Activated CD8-positive, alpha-beta memory T cell treated with anti-CD3 and anti-CD28 coated beads, Interleukin-2, amount 50 U/mL, for 24 hours (primary cell): ENCODE results near the gene FGB.
"Not testable (repeated sequence)": the region's sequence is repeated elsewhere in the genome, so short reads cannot be mapped to it uniquely, and the experiment has no call there.

ENCODE experiments used
- DNase-seq: peaks from one replicate; pipeline ENCODE4 v3.0.0-alpha.2; 2020; ENCODE audit errors: extremely low read depth

The FGB gene

GRCh38 chr4:154595807-154596206 lies 33.0 kb downstream of the FGB start:
- no peak for DNase-seq

GRCh38 chr4:154597281-154597680 lies 34.5 kb downstream of the FGB start:
- not testable (repeated sequence) for DNase-seq

GRCh38 chr4:154597798-154598774 lies 35.3 kb downstream of the FGB start:
- no peak for DNase-seq

- DNase-seq: no peak
Measured at GRCh38 chr4:154602404-154603020, 39.7 kb downstream of the FGB start.

- no peak for DNase-seq
Measured at GRCh38 chr4:154603033-154603943, 40.5 kb downstream of the FGB start.

- DNase-seq: no peak
Measured at GRCh38 chr4:154604696-154605200, 41.9 kb downstream of the FGB start.

DNA sequence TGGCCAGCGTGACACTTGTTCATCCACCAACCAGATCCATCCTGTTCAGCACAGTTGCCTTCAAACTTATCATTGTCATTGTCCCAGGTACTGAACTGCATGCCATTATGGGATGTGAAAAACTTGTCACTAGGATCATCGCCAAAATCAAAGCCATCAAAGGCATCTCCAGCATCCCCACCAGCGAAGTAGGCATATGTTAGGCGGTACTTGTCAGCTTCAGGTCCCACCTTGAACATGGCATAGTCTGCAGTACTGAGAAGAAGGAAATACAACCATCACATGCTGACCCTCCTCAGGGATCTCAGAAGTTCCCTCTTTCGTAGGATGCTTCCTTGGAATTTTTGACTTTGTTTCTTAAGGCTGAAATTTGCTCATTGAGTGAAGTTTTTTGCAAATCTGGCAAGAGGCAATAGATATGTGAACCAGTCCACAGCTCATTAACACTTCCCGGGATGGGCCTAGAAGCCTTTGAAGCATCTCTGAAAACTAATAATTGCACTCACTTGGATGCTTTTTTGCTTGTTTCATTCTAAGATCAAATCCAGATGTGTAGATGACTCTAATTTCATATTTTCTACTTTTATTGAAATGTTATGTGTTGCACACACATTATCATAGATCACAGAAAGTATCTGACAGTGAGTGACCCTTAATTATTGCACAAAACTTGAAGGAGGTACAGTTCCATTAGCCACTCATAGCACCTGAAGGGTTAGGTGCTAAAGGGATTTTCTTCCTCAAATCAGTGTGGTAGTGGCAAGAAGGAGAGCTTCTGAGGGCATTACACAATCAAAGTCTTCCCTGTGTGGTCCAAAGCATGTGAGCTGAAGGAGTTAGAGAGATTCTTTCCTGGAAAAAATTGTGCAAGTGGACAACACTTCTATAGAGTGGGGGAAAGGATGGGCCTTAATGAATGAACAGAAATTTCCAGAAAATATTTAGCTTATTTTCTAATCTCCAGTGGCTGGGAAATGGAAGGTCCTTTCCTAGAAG lies 44.2 kb downstream of the FGB start:
- no peak for DNase-seq

DNA sequence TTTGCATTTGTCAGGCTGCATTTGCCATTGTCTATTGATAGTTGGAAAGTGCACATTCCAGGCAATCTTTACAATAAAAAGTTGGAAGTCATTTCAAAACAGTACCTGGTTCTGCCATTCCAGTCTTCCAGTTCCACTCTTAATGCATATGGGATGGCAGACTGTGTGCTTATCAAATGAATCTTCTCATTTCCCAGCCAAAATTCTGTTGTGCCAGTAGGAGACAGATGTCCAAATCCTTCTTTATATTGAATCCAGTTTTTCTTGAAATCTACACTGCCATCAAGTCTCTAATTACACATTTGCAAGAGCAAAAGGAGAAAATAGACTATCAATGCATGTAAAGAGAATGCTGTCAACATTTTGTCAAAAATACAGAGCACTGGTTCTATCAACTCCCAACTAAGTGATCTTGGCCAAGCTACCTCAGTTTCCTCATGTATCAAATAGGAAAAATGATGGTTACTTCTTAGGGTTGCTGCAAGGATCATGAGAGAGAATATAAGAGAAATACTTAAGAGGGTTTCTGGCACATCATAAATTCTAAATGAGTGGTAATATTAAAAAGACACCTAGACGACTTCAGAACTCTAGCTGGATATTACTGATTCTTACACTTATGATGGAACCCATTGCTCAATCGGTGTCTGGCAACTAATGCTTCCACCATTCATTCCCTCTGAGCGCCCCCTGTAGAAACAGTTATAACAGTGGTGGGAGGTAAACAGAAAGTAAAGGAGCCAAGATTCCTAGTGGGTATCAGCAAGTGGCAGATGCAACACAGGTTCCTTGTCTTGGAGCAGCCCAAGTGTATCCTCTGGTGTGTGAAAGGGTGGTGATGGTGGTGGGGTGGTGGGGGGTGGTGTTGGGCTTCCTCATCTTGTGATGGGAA lies 45.8 kb downstream of the FGB start:
- no peak for DNase-seq

- DNase-seq: no peak
Measured at GRCh38 chr4:154609532-154609931, 46.7 kb downstream of the FGB start.

DNA sequence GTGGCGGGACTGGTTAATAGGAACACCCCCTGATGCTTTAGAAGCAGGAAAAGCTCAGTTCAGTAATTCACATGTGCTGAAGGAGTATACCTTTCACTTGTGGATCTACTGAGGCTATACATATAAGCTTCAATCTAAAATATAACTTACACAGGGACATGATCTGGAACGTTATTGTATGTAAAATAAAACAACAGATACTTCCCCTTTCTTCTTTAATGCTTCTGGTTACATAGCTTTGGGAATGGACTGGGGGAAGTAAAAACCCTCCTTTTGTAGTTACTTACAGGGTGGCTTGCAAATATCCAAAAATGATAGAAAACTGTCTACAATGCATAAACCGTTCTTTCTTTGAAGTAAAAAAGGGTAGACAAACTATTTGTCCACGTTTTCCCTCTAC lies 47.8 kb downstream of the FGB start:
- DNase-seq: no peak

GRCh38 chr4:154611833-154612232 lies 49.0 kb downstream of the FGB start:
- DNase-seq: no peak

DNA sequence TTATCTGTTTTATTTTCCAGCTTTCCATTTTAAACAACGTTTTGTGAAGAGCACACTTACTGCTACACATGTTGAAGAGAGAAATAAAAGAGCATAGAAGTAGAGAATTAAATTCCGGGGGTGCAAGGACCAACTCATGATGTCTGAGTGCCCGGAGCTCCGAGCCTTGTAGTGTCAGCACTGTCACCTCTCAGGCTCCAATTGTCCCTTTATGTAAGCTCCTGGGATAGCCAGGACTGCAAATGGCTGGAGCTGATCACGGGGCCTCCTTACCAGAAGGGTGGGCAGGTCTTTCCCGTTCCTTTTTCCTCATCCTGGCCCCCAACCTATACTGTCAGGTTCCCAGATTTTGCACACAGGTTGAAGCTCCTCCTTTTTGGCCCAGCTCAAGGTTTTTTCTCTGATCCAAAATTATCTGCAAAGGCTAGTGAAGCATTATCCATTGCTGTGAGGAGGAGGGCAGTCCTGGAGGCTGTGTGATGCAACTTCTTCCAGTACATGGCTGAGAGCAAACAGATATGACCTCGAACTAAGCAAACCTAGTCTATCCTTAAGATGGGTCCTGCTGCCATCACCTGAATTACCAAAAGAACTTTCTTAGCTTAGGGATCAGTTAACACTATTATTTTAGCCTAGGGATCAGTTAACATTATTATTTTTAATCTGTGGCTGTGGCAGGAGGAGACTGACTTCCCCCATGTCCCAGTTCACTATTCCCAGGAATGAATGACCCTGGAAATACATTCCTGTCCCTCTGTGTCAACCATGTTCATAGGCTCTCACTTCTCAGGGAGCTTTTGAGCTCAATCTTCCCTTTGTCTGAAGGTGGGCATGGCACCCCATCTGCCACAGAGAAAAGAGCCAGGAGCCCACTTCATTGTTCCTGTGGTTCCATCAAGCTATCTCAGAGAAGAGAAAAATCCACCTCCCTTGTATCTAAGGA lies 49.9 kb downstream of the FGB start, which contains the start of gene FGG:
TSS of gene FGG (minus strand) at position 185 of the 943 bp plus-strand sequence. CDS start at position 138, 47 bp downstream.
- no peak for DNase-seq

GRCh38 chr4:154614306-154614705 lies 51.5 kb downstream of the FGB start:
- DNase-seq: no peak

DNA sequence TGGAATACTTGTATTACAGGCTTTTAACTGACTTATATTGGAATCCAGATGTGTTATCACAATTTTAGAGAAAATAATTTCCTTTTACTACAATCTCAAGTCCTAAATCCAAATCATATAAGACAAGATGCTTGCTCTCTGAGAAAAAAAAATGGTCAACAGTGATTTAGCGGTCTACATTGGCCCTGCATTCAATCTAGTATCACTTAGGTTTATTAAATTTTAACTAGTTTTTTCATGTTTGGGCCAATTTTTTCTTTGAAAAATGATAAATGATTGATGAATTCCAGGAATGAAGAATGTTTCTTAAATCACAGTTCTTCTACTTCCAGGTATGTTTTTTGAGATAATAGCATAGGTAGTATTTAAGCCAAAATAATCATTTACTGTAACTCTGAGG lies 52.4 kb downstream of the FGB start:
- no peak for DNase-seq

- no peak for DNase-seq
Measured at GRCh38 chr4:154616287-154616686, 53.5 kb downstream of the FGB start.

- DNase-seq: no peak
Measured at GRCh38 chr4:154616731-154617130, 53.9 kb downstream of the FGB start.

GRCh38 chr4:154617820-154618317 lies 55.1 kb downstream of the FGB start:
- no peak for DNase-seq

GRCh38 chr4:154618708-154619315 lies 56.0 kb downstream of the FGB start:
- DNase-seq: no peak
